WTC11 (cell line): ENCODE data around the gene CADM4. TPM values are rescaled to one million over a fixed set of nuclear protein-coding genes. Genes with fewer than 3 reads are reported as not detected.
"Not testable (repeated sequence)": the region's sequence is repeated elsewhere in the genome, so short reads cannot be mapped to it uniquely, and the experiment has no call there.

Experiments used
- ATAC-seq: fragments of 200-7000 bp; cut with Tn5 transposase; 2 replicates; pipeline ENCODE4 v1.10.0; 2021; ENCODE audit warnings: mild to moderate bottlenecking, moderate library complexity
- CTCF ChIA-PET: fragments of 300-600 bp; sonication (Branson Sonifier 250); formaldehyde crosslinking; loops from one replicate; lab custom pipeline; 2021; ENCODE audit warnings: antibody characterized with exemption; lab: Charles Lee
- POLR2A ChIA-PET: fragments of 350-600 bp; sonication (Branson Sonifier 250); formaldehyde crosslinking; loops from one replicate; lab custom pipeline; 2021; ENCODE audit warnings: antibody characterized with exemption; lab: Charles Lee
- DNase-seq: peaks from one replicate; pipeline ENCODE4 v3.0.0; 2021; ENCODE audit warnings: low spot score
- H3K27ac Mint-ChIP-seq: 2 replicates; pipeline ENCODE4 v1.8.0; 2021; ENCODE audit warnings: mixed read lengths
- H3K27me3 Mint-ChIP-seq: 2 replicates; pipeline ENCODE4 v1.8.0; 2021; ENCODE audit warnings: low read depth, mild to moderate bottlenecking, moderate library complexity, mixed read lengths
- H3K36me3 Mint-ChIP-seq: 2 replicates; pipeline ENCODE4 v1.8.0; 2021; ENCODE audit warnings: mixed read lengths
- H3K4me1 Mint-ChIP-seq: 2 replicates; pipeline ENCODE4 v1.8.0; 2022; ENCODE audit warnings: mixed read lengths
- H3K4me3 Mint-ChIP-seq: 2 replicates; pipeline ENCODE4 v1.8.0; 2021; ENCODE audit warnings: mild to moderate bottlenecking, moderate library complexity, mixed read lengths
- H3K9me3 Mint-ChIP-seq: 2 replicates; pipeline ENCODE4 v1.8.0; 2021; ENCODE audit warnings: mixed read lengths
- AFF4 ChIP-seq: sonication (generic); formaldehyde crosslinking; IDR thresholded peaks from 2 replicates; pipeline ENCODE4 v1.8.1; 2023; ENCODE audit warnings: mild to moderate bottlenecking, missing genetic modification reagents, borderline replicate concordance
- CBFB ChIP-seq: sonication (generic); formaldehyde crosslinking; IDR thresholded peaks from 2 replicates; pipeline ENCODE4 v1.8.1; 2022; ENCODE audit warnings: mild to moderate bottlenecking, low read depth, missing genetic modification reagents
- CREB1 ChIP-seq: sonication (generic); formaldehyde crosslinking; IDR thresholded peaks from 2 replicates; pipeline ENCODE4 v1.8.0; 2023; ENCODE audit warnings: mild to moderate bottlenecking, missing genetic modification reagents
- CREM ChIP-seq: sonication (generic); formaldehyde crosslinking; IDR thresholded peaks from 2 replicates; pipeline ENCODE4 v1.8.1; 2022; ENCODE audit warnings: mild to moderate bottlenecking, missing genetic modification reagents, moderate library complexity
- E2F1 ChIP-seq: sonication (generic); formaldehyde crosslinking; IDR thresholded peaks from 2 replicates; pipeline ENCODE4 v1.8.0; 2022; ENCODE audit warnings: mild to moderate bottlenecking, missing genetic modification reagents
- ERG ChIP-seq: fragments of 250-450 bp; sonication (Bioruptor Pico); IDR thresholded peaks from 2 replicates; pipeline ENCODE4 v1.8.0; 2021; ENCODE audit warnings: mild to moderate bottlenecking
- ETV6 ChIP-seq: sonication (generic); formaldehyde crosslinking; IDR thresholded peaks from 2 replicates; pipeline ENCODE4 v1.8.1; 2022; ENCODE audit warnings: mild to moderate bottlenecking, missing genetic modification reagents
- GABPB1 ChIP-seq: sonication (generic); formaldehyde crosslinking; IDR thresholded peaks from 2 replicates; pipeline ENCODE4 v1.8.1; 2023; ENCODE audit warnings: mild to moderate bottlenecking, missing genetic modification reagents
- JAZF1 ChIP-seq: fragments of 250-450 bp; sonication (Bioruptor Pico); IDR thresholded peaks from 2 replicates; pipeline ENCODE4 v1.9.0; 2021; ENCODE audit warnings: moderate library complexity, mild to moderate bottlenecking, inconsistent platforms
- NFATC4 ChIP-seq: fragments of 250-450 bp; sonication (Bioruptor Pico); IDR thresholded peaks from 2 replicates; pipeline ENCODE4 v1.9.0; 2021; ENCODE audit warnings: mild to moderate bottlenecking
- TEAD4 ChIP-seq: sonication (generic); formaldehyde crosslinking; IDR thresholded peaks from 2 replicates; pipeline ENCODE4 v1.8.0; 2022; ENCODE audit warnings: mild to moderate bottlenecking, missing genetic modification reagents
- ZBTB21 ChIP-seq: sonication (generic); formaldehyde crosslinking; IDR thresholded peaks from 2 replicates; pipeline ENCODE4 v1.8.1; 2023; ENCODE audit warnings: mild to moderate bottlenecking, missing genetic modification reagents, borderline replicate concordance
- ZNF232 ChIP-seq: sonication (generic); formaldehyde crosslinking; IDR thresholded peaks from 2 replicates; pipeline ENCODE4 v1.8.0; 2022; ENCODE audit warnings: mild to moderate bottlenecking, missing genetic modification reagents
- ZNF416 ChIP-seq: fragments of 250-450 bp; sonication (Bioruptor Pico); IDR thresholded peaks from 2 replicates; pipeline ENCODE4 v1.9.0; 2021; ENCODE audit warnings: mild to moderate bottlenecking, inconsistent platforms
- ZNF423 ChIP-seq: fragments of 250-450 bp; sonication (Bioruptor Pico); IDR thresholded peaks from 2 replicates; pipeline ENCODE4 v2.1.2; 2022; ENCODE audit warnings: mild to moderate bottlenecking, moderate library complexity
- ZNF425 ChIP-seq: fragments of 250-450 bp; sonication (Bioruptor Pico); conservative IDR thresholded peaks from 2 replicates; pipeline ENCODE4 v1.9.0; 2021; ENCODE audit warnings: mild to moderate bottlenecking
- ZSCAN18 ChIP-seq: fragments of 250-450 bp; sonication (Bioruptor Pico); IDR thresholded peaks from 2 replicates; pipeline ENCODE4 v2.1.2; 2022; ENCODE audit warnings: mild to moderate bottlenecking, moderate library complexity
- total RNA-seq: library from RNA; stranded (reverse); gene quantifications from 3 replicates; pipeline ENCODE4 v1.2.3, GENCODE V29; 2021

The CADM4 gene
- total RNA-seq, 1 experiment from 2014 or later = 13.3 TPM

- DNase-seq (no peak), ATAC-seq (no peak)
- TF ChIP-seq ZNF425 (CRISPR knock-in tag) = no peak
- TF ChIP-seq ZSCAN18 (CRISPR knock-in tag) = no peak
- no peak for TF ChIP-seq CREB1 (CRISPR knock-in tag)
- no peak for TF ChIP-seq CBFB (CRISPR knock-in tag)
- TF ChIP-seq GABPB1 (CRISPR knock-in tag) = no peak
- no peak for TF ChIP-seq NFATC4 (CRISPR knock-in tag)
- TF ChIP-seq ERG (CRISPR knock-in tag) = no peak
- TF ChIP-seq ZNF423 (CRISPR knock-in tag) = no peak
- TF ChIP-seq ZNF416 (CRISPR knock-in tag) = no peak
- no peak for TF ChIP-seq ZBTB21
- TF ChIP-seq CREM = no peak
- no peak for TF ChIP-seq AFF4 (CRISPR knock-in tag)
- TF ChIP-seq JAZF1 (CRISPR knock-in tag) = no peak
- TF ChIP-seq E2F1 (CRISPR knock-in tag) = no peak
- no peak for TF ChIP-seq ZNF232 (CRISPR knock-in tag)
- TF ChIP-seq TEAD4 (CRISPR knock-in tag) = no peak
- TF ChIP-seq ETV6 (CRISPR knock-in tag) = no peak
- ChIA-PET CTCF (interaction anchor here (1.0 to 2.3 kb wide), 4 partner anchors 34 to 143 kb away, joined by 3 to 10 read pairs (median 4); no protein-coding TSS in a partner anchor), POLR2A (no interaction called here)
- no peaks in the 10 kb centered on the region for H3K27me3 Mint-ChIP-seq
- H3K27ac Mint-ChIP-seq = no peak overlapping the region
- no peaks in the 10 kb centered on the region for H3K4me1 Mint-ChIP-seq
- H3K9me3 Mint-ChIP-seq = no peaks in the 10 kb centered on the region
- peaks cover 23% of the 10 kb centered on the region for H3K36me3 Mint-ChIP-seq
- no peak overlapping the region for H3K4me3 Mint-ChIP-seq
Measured at GRCh38 chr19:43589277-43589676, 50.4 kb downstream of the CADM4 start.

GRCh38 chr19:43587029-43587428 is 52.6 kb downstream of the CADM4 start:
- peaks cover 13% of the 10 kb centered on the region; the same call in 1 of the 2 replicates for H3K36me3 Mint-ChIP-seq
- CTCF ChIA-PET = interaction anchor here (0.8 to 8.3 kb wide), 3 partner anchors 8 to 65 kb away, joined by 3 to 53 read pairs (median 3); partner anchors contain the start of genes IRGQ and ZNF576
- H3K27me3 Mint-ChIP-seq, POLR2A ChIA-PET, ATAC-seq, H3K9me3 Mint-ChIP-seq: not testable (repeated sequence)
- 0 out of 2 replicates have a peak, but pooled peaks have one; percentile 20 for TF ChIP-seq GABPB1 (CRISPR knock-in tag)
- TF ChIP-seq, all 79 proteins: peak for 1; not testable (repeated sequence) for 78
- not testable (repeated sequence) for H3K4me1 Mint-ChIP-seq, DNase-seq, H3K27ac Mint-ChIP-seq, H3K4me3 Mint-ChIP-seq
